MM.1S (cell line): Measurements from ENCODE around the gene PLCH2.

Experiments used
- CTCF ChIP-seq: fragments of 300-600 bp; sonication (generic); IDR thresholded peaks from 2 replicates; pipeline ENCODE4 v1.5.1; 2016; ENCODE audit warnings: antibody characterized with exemption, low read length, mixed read lengths
- EZH2 ChIP-seq: fragments of 300-600 bp; sonication (generic); optimal IDR thresholded peaks from 2 replicates; pipeline ENCODE3; 2017; ENCODE audit warnings: low read depth, mild to moderate bottlenecking, antibody characterized with exemption, low read length, mixed read lengths

DNA sequence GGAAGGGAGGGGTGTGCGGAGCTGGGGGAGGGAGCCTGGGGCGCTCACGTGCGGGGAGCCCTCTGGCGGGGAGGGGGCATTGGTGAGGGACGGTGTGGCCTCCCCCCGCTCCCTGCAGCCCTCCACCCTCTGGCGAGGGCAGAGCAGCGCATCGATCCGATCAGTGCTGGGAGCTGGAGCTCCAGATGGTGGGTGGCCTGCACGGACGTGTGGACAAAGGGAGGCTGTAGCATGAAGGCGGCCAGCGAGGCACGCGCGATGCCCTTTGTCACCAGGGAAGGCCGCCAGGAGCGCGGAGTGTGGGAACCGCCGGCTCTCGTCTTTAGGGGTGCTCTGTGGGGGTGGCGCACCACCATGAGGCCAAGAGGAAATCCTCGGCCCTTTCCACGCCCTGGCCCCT lies 59.4 kb downstream of the PLCH2 start:
- no peak for TF ChIP-seq CTCF
- no peak for TF ChIP-seq EZH2
